Measurements from ENCODE around the gene TNNT3. TPM values are rescaled to one million over a fixed set of nuclear protein-coding genes. Genes with fewer than 3 reads are reported as not detected.

Gene TNNT3
- total RNA-seq, 6 experiments from 2014 or later: not detected

- H3K36me3 Mint-ChIP-seq (ENCODE audit: low read depth): no peaks in the 10 kb centered on the region
- TF ChIP-seq, protein P1, sequence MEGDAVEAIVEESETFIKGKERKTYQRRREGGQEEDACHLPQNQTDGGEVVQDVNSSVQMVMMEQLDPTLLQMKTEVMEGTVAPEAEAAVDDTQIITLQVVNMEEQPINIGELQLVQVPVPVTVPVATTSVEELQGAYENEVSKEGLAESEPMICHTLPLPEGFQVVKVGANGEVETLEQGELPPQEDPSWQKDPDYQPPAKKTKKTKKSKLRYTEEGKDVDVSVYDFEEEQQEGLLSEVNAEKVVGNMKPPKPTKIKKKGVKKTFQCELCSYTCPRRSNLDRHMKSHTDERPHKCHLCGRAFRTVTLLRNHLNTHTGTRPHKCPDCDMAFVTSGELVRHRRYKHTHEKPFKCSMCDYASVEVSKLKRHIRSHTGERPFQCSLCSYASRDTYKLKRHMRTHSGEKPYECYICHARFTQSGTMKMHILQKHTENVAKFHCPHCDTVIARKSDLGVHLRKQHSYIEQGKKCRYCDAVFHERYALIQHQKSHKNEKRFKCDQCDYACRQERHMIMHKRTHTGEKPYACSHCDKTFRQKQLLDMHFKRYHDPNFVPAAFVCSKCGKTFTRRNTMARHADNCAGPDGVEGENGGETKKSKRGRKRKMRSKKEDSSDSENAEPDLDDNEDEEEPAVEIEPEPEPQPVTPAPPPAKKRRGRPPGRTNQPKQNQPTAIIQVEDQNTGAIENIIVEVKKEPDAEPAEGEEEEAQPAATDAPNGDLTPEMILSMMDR (IDR thresholded peaks at IDR 0.05): no peak
- no peak for DNase-seq
Observed at GRCh38 chr11:1928891-1929541, 9.5 kb downstream of the TNNT3 start.

DNA sequence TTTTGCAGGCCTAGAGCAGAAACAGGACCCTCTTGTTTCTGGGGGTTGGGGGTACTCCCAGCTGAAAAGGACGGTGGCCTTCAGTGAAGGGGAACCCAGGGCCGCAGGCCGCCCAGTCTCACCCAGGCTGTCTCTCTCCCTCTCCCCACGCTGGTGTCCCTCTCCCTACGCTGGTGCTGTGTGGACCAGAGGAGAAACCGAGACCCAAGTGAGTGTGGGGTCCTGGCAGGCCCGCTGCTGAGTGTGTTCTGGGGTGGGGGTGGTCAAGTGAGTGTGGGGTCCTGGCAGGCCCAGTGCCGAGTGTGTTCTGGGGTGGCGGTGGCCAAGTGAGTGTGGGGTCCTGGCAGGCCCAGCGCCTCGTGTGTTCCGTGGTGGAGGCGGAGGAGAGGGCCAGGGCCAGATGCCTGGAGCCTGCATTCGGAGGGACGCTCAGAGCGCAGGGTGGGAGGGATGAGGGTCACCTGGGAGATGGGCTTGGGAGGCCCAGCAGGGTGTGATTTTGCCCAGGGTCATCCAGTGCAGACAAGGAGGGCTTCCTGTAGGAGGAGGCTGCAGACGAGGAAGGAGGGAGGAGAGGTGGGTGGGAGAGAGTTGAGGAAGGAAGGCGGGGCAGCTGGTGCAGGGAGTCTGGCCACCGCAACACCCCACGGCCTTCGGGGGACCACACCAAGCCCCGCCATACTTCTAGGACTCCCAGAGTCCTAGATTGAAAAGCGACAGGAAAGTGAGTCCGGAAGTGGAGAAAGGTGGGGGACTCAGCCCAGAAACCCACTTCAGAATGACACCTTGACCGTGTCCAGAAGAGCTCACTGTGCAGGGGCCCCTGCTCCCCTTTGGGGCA is 10.3 kb downstream of the TNNT3 start:
- Mint-ChIP-seq H3K36me3 (ENCODE audit: low read depth) (no peaks in the 10 kb centered on the region), H3K9me3 (no peaks in the 10 kb centered on the region), H3K4me3 (no peak overlapping the region), H3K4me1 (ENCODE audit: low read depth) (peaks cover 10% of the 10 kb centered on the region), H3K27ac (no peak overlapping the region), H3K27me3 (ENCODE audit: insufficient read depth) (peaks cover 16% of the 10 kb centered on the region)
- no peak for DNase-seq
- TF ChIP-seq, protein P1 (IDR thresholded peaks at IDR 0.05): no peak

More at GRCh38 chr11:1928891-1929541, 9.5 kb downstream of the TNNT3 start:
- Mint-ChIP-seq H3K4me3 (no peak overlapping the region), H3K4me1 (ENCODE audit: low read depth) (peaks cover 10% of the 10 kb centered on the region), H3K27me3 (ENCODE audit: insufficient read depth) (peaks cover 13% of the 10 kb centered on the region), H3K9me3 (no peaks in the 10 kb centered on the region), H3K27ac (no peak overlapping the region)

GRCh38 chr11:1930462-1930830 is 10.9 kb downstream of the TNNT3 start:
- no peak for DNase-seq
- Mint-ChIP-seq H3K27ac (no peak overlapping the region), H3K4me1 (ENCODE audit: low read depth) (peaks cover 10% of the 10 kb centered on the region), H3K36me3 (ENCODE audit: low read depth) (no peaks in the 10 kb centered on the region), H3K27me3 (ENCODE audit: insufficient read depth) (peaks cover 18% of the 10 kb centered on the region), H3K4me3 (no peak overlapping the region), H3K9me3 (no peaks in the 10 kb centered on the region)
- TF ChIP-seq, protein P1 (IDR thresholded peaks at IDR 0.05): no peak

DNA sequence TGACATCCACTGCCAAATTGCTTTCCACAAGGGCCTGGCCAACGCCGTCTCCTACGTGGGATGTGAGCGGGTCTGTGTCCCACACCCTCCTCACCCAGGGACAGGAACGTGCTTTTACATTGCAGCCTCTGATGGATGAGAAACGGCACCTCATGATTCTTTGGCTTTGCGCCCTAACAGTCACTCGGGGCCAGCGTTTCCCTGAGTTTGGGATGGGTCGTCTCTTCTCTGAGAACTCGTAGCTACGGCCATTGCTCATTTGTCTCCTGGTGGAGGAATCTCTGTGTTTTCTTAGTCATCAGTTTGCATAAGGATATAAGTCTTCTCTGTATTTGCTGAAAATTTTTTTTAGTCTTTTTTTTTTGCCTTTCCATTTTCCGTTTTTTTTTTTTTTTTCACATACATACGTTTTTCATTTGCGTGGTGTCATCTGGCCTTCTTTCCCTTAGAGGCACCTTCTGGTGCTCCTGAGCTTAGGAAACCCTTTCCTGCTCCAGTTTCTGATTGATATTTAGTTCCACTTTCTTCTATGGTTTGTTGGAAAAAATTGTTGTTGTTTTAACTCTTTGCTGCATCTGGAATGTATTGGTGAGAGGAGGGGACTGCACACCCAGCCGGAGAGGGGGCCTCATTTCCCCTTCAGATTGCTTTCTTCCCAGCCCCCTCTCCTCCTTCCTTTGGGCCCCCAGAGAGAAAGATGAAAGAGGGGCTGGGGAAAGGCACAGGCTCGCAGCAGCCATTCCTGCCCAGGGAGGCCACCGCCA is 12.0 kb downstream of the TNNT3 start:
- Mint-ChIP-seq H3K27ac (no peak overlapping the region), H3K4me1 (ENCODE audit: low read depth) (peaks cover 10% of the 10 kb centered on the region), H3K36me3 (ENCODE audit: low read depth) (no peaks in the 10 kb centered on the region), H3K4me3 (peak overlapping the region; percentile 18; the same call in 1 of the 2 replicates), H3K9me3 (no peaks in the 10 kb centered on the region), H3K27me3 (ENCODE audit: insufficient read depth) (peaks cover 14% of the 10 kb centered on the region)
- TF ChIP-seq, protein P1 (IDR thresholded peaks at IDR 0.05): no peak
- no peak for DNase-seq

- H3K4me3 Mint-ChIP-seq: no peak overlapping the region
- DNase-seq: no peak
- TF ChIP-seq, protein P1 (IDR thresholded peaks at IDR 0.05): no peak
- no peaks in the 10 kb centered on the region for H3K36me3 Mint-ChIP-seq (ENCODE audit: low read depth)
- H3K27me3 Mint-ChIP-seq (ENCODE audit: insufficient read depth): peaks cover 13% of the 10 kb centered on the region
- no peak overlapping the region for H3K27ac Mint-ChIP-seq
- peaks cover 10% of the 10 kb centered on the region for H3K4me1 Mint-ChIP-seq (ENCODE audit: low read depth)
- H3K9me3 Mint-ChIP-seq: no peaks in the 10 kb centered on the region
Observed at GRCh38 chr11:1932105-1932480, 12.6 kb downstream of the TNNT3 start.

Data from HFFc6 (cell line).